HL-60 (cell line): ENCODE results near the gene UNC13D.

Experiments
- CTCF ChIP-seq: IDR thresholded peaks from one replicate; pipeline ENCODE4 v1.5.1; 2011; ENCODE audit warnings: low read length, control low read depth, inconsistent platforms; ENCODE audit not compliant: insufficient read depth
- POLR2AphosphoS5 ChIP-seq: IDR thresholded peaks from 2 replicates; pipeline ENCODE4 v1.6.1; 2012; ENCODE audit warnings: low read depth
- REST ChIP-seq: IDR thresholded peaks from 2 replicates; pipeline ENCODE4 v1.6.1; 2012; ENCODE audit warnings: low read depth; ENCODE audit not compliant: insufficient replicate concordance

GRCh38 chr17:75791254-75791653 lies 53.0 kb downstream of the UNC13D start:
- TF ChIP-seq CTCF (no peak), POLR2AphosphoS5 (no peak), REST (no peak)
